Measurements from ENCODE around the gene KRT13.

DNA sequence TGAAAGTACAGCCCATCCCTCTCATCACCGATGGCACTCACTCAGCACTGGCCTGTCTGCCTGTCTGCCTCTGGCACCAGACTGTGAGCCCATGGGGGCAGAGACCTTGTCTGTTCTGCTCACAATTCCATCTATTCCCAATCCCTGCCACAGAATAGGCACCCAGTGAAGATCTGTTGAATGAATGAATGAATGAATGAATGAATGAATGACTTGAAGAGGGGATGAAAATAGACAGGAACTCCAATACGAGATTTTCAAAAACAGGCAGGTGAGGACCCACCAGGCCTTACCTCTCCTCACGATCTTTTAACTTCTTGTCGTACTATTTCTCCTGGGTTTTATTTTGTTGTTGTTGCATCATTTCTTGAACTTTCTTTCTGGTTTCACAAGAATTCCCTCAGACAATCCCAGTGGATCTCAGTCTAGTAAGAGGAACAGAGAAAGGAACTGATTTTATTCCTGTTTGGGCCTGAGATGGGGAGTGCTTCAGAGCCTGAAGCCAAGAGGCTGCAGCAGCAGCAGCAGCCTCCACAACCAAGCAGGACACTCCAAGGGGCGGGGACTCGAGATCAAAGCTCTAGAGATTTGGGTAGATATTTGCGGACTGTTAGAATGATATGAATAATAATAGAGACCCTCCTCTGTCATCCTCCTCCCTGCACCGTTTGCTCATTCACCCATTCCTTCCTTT lies 48.7 kb upstream of the KRT13 start:
- TF ChIP-seq EZH2phosphoT487 (conservative IDR thresholded peaks at IDR 0.05; ENCODE audit: low read length): no peak
- TF ChIP-seq CTCF (IDR thresholded peaks at IDR 0.05; ENCODE audit: insufficient read depth, low read length, poor library complexity, severe bottlenecking): no peak
